ENCODE data around the gene LPP.

DNA sequence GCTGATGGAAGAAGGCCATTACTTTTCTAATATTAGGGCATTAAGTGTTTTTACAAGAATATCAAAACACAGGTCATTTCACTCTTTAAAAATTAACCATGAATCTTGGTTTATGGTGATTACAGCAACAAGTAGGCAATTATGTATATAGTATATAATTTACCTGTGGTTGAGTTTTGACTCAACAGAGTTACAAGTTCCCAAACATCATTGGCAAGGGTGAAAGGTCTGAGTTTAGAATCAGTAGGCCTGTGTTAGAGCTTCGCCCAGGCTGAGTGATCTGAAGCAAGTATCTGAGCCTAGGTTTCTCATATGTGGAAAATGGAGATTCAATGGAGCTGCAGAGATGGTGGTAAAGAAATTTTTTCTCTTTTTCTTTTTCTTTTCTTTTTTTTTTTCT, 25.1 kb upstream of the LPP start:
- TF ChIP-seq, protein P1, sequence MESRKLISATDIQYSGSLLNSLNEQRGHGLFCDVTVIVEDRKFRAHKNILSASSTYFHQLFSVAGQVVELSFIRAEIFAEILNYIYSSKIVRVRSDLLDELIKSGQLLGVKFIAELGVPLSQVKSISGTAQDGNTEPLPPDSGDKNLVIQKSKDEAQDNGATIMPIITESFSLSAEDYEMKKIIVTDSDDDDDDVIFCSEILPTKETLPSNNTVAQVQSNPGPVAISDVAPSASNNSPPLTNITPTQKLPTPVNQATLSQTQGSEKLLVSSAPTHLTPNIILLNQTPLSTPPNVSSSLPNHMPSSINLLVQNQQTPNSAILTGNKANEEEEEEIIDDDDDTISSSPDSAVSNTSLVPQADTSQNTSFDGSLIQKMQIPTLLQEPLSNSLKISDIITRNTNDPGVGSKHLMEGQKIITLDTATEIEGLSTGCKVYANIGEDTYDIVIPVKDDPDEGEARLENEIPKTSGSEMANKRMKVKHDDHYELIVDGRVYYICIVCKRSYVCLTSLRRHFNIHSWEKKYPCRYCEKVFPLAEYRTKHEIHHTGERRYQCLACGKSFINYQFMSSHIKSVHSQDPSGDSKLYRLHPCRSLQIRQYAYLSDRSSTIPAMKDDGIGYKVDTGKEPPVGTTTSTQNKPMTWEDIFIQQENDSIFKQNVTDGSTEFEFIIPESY (IDR thresholded peaks at IDR 0.05; ENCODE audit: extremely low read depth, insufficient replicate concordance, low read length): no peak
- no peak for TF ChIP-seq YY1 (IDR thresholded peaks at IDR 0.05; ENCODE audit: extremely low read depth, insufficient replicate concordance, low read depth, low read length)
- TF ChIP-seq POLR2A (IDR thresholded peaks at IDR 0.05; ENCODE audit: borderline replicate concordance, extremely low read depth, insufficient read depth, insufficient read length): no peak
- TF ChIP-seq, protein P2, sequence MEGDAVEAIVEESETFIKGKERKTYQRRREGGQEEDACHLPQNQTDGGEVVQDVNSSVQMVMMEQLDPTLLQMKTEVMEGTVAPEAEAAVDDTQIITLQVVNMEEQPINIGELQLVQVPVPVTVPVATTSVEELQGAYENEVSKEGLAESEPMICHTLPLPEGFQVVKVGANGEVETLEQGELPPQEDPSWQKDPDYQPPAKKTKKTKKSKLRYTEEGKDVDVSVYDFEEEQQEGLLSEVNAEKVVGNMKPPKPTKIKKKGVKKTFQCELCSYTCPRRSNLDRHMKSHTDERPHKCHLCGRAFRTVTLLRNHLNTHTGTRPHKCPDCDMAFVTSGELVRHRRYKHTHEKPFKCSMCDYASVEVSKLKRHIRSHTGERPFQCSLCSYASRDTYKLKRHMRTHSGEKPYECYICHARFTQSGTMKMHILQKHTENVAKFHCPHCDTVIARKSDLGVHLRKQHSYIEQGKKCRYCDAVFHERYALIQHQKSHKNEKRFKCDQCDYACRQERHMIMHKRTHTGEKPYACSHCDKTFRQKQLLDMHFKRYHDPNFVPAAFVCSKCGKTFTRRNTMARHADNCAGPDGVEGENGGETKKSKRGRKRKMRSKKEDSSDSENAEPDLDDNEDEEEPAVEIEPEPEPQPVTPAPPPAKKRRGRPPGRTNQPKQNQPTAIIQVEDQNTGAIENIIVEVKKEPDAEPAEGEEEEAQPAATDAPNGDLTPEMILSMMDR (IDR thresholded peaks at IDR 0.05 in 2 of 3, conservative IDR thresholded peaks at IDR 0.05 in 1 of 3; ENCODE audit: borderline replicate concordance in 1 of 3, insufficient read depth in 1 of 3, low read depth in 2 of 3, low read length in 2 of 3): no peak
- TF ChIP-seq RAD21 (IDR thresholded peaks at IDR 0.05; ENCODE audit: low read depth): no peak
- TF ChIP-seq TCF7L2 (IDR thresholded peaks at IDR 0.05; ENCODE audit: borderline replicate concordance, extremely low read depth, insufficient read depth, insufficient read length): no peak
- TF ChIP-seq ZFX (IDR thresholded peaks at IDR 0.05): no peak
- TF ChIP-seq EZH2 (IDR thresholded peaks at IDR 0.05): no peak
- no peak for TF ChIP-seq SIN3A (IDR thresholded peaks at IDR 0.05; ENCODE audit: low read depth)
- TF ChIP-seq, protein P3, sequence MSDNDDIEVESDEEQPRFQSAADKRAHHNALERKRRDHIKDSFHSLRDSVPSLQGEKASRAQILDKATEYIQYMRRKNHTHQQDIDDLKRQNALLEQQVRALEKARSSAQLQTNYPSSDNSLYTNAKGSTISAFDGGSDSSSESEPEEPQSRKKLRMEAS (IDR thresholded peaks at IDR 0.05): no peak
- no peak for TF ChIP-seq EZH2phosphoT487 (IDR thresholded peaks at IDR 0.05; ENCODE audit: borderline replicate concordance)
